Lower leg skin (tissue), 3 donors: ENCODE results near the gene SPINT1.

Experiments
- CTCF ChIP-seq, 3 donors: fragments of 450-650 bp; IDR thresholded peaks; one replicate each; pipeline ENCODE4 v1.5.1; 2016; ENCODE audit warnings: antibody characterized with exemption in 3 of 3, mild to moderate bottlenecking in 3 of 3, moderate library complexity in 2 of 3
- POLR2A ChIP-seq, 2 donors: fragments of 450-650 bp; IDR thresholded peaks; one replicate each; pipeline ENCODE4 v1.6.1; 2016 to 2017; ENCODE audit warnings: antibody characterized with exemption in 2 of 2, mild to moderate bottlenecking in 1 of 2, moderate library complexity in 1 of 2

GRCh38 chr15:40808861-40809450 is 34.9 kb upstream of the SPINT1 start:
- TF ChIP-seq CTCF (IDR thresholded peaks at IDR 0.05) (no peak), POLR2A (IDR thresholded peaks at IDR 0.05) (no peak)
